Suprapubic skin (tissue), 4 donors: ENCODE results near the gene PLEKHG7.

ENCODE experiments used
- CTCF ChIP-seq, 2 donors: fragments of 200-600 bp in 1 of 2; fragments of 450-650 bp in 1 of 2; sonication (generic) in 1 of 2; IDR thresholded peaks; one replicate each; pipeline ENCODE4 v1.5.1; 2016 to 2019; ENCODE audit warnings: antibody characterized with exemption in 2 of 2, mild to moderate bottlenecking in 1 of 2, moderate library complexity in 1 of 2
- EP300 ChIP-seq: sonication (generic); formaldehyde crosslinking; IDR thresholded peaks from one replicate; pipeline ENCODE4 v1.6.1; 2017; ENCODE audit warnings: antibody characterized with exemption
- POLR2A ChIP-seq, 2 donors: fragments of 450-650 bp; IDR thresholded peaks; one replicate each; pipeline ENCODE4 v1.6.1; 2017; ENCODE audit warnings: antibody characterized with exemption in 2 of 2, mild to moderate bottlenecking in 2 of 2, moderate library complexity in 2 of 2
- POLR2AphosphoS5 ChIP-seq, 3 donors: sonication (generic); formaldehyde crosslinking; IDR thresholded peaks; one replicate each; pipeline ENCODE4 v1.6.1; 2017; ENCODE audit warnings: antibody characterized with exemption in 3 of 3

- TF ChIP-seq CTCF (IDR thresholded peaks at IDR 0.05) = no peak
- TF ChIP-seq POLR2AphosphoS5 (IDR thresholded peaks at IDR 0.05) = no peak
- TF ChIP-seq POLR2A (IDR thresholded peaks at IDR 0.05) = no peak
- no peak for TF ChIP-seq EP300
Measured at GRCh38 chr12:92765871-92766270, 63.1 kb downstream of the PLEKHG7 start.
